ENCODE results near the gene TXLNB.

- no peak for TF ChIP-seq CTCF (IDR thresholded peaks at IDR 0.05)
- no peak for TF ChIP-seq REST (IDR thresholded peaks at IDR 0.05; ENCODE audit: insufficient read depth in 1 of 2, low read depth in 2 of 2, low read length in 1 of 2)
Measured at GRCh38 chr6:139311831-139312230, 20.0 kb upstream of the TXLNB start.
